GM19324 (cell line): Measurements from ENCODE around the gene SPI1.

Experiments used
- ATAC-seq: cut with Tn5 transposase; IDR thresholded peaks from one replicate; pipeline ENCODE4 v1.9.1; 2021; ENCODE audit warnings: mild to moderate bottlenecking, moderate library complexity; ENCODE audit not compliant: unreplicated experiment, low FRiP score

SPI1 gene

DNA sequence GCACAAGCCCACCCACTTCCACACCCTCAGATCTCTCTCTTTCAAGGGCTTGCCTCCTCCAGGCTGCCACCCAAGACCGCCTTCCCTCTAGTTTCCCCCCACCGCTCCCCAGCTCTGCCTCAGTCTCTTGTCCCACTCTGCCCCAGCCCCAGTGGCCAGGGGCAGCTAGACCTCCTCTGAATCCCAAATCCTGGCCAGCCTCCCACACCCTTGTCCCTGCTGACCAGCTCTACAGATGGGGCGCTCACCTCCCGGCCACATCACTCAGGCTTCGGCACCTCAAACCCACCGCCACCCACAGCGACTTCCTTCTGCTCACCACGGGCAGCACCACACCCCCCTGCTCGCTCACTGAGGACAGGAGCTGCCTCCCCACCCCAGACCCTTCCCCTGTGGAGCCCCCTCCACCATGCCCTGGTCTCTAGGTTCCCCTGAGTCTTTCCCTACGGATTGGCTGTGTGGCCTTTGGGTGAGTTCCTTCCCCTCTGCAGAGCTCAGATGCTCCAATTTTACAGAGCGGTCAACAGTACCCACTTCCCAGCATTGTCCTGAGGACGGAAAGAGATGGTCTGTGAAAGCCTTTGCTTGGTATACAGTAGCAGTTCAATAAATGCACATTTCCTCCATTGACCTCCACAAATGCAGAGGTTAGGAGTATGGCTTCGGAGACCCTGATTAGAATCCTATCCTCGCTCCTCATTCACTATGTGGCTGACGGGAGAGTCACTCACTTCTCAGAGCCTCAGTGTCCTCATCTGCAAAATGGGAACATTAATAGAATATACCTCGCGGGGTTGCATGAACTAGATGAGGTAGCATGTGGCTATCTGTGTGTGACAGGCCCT, 11.5 kb upstream of the SPI1 start:
- ATAC-seq = no peak

DNA sequence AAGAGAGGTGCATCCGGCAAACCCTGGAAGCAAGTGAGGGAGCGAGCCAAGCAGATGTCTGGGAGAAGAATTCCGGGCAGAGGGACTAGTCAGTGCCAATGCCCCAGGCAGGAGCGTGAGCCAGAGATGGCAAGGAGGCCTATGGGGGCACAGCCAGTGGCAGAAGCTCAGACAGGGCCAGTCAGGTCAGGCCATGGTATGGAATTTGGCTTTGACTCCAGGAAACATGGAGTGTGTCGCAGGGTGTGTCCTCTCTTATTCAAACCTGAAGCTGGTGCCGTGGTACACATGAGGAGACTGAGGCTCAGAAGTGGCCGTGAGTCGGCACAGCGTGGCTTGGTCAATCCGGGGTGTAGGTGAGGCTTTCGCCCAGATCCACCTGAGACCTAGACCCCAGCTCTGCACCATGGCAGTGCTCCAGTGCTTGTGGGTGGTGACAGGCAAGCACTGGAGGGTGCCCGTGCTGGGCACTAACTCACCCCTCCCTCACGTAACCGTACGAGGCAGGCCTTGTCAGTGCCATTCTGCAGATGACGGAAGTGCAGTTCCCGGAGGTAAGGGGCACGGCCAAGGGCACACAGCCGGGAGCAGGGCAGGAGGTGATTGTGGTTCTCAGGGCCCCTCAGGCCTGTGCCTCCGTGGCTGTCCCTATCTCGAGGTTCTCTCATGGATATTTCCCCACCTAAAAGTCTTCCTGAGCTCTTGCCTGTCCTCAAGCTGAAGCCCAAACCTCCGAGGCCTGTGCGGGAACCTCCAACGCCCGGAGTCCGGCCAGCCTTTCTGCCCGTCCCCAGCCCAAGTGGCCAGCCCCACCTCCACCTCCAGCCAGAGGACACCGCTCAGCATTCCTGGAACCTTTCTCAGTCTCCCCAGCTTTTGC, 10.6 kb upstream of the SPI1 start:
- no peak for ATAC-seq

DNA sequence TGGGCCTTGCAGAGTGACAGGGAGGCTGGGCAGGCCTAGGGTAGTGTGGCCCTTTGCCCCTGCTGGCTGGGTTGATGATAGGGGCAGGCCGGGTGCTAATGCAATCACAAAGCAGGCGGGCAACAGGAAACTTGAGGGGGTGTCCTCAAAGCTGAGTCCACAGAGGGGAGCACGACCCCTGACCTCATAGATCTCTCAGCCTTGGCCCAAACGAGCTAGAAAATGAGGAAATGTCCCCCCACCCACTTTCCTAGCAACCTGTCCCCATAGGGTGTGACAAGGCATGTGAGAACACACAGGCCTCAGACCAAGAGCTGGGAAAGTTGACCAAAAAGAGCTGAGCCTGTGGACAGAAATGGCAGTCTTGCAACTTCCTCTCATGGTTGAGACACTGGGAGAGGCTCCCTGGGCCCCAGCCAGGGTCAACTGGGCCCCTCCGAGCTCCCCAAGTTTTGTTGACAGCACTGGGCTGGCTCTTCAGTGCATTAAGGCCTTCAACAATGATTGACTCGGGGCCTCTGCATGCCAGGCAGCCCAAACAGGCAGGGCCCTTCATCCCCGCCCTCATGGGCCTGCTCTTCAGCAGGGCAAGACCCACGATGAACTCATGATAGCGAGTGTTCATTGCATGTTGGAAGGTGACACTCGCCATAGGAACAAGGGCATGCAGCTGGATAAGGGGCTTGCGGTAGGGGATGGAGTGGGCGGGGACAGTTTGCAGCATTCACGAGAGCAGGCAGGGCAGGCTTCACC, 9.8 kb upstream of the SPI1 start:
- ATAC-seq = no peak

DNA sequence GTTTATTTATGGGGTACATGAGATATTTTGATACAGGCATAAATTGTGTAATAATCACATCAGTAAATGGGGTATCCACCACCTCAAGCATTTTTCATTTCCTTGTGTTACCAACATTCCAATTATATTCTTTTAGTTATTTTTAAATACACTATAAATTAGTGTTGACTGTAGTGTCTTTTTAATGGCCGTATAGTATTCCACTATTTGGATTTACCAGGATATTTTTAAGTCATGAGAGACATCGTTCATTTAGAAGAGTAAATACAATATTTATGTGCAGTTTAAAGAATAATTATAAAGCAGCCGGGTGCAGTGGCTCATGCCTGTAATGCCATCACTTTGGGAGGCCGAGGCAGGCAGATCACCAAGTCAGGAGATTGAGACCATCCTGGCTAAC, 6.2 kb upstream of the SPI1 start:
- no peak for ATAC-seq

DNA sequence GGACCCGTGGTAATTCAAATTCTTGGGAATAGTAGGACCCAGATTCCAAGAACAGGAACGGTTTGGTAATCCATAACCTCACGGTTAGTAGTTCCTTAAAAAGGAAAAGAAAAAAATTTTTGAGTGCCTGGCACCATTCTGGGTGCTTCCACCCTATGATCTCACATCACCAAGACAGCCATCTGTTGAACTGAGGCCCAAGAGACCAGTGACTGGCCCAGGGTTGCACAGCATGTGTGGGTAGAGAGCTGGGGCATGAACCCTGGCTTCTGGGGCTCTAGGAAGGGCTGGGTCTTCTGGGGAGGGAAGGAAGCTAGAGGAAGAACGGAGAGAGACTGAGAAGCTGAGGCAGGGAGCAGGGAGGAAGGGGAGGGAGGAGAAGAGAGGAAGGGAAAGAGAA, 4.7 kb upstream of the SPI1 start:
- no peak for ATAC-seq

DNA sequence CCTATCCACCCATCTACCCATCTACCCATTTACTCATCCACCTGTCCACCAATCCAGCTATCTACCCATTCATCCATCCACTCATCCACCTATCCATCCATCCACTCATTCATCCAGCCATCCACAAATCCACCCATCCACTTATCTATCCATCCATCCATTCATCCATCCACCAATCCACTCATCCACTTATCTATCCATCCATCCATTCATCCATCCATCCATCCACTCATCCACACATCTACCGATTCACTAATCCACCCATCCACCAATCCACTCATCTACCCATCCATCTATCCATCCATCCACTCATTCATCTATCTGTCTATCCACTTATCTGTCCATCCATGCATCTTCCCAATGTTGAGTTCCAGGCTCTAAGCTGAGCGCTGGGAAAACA, 1.7 kb upstream of the SPI1 start:
- ATAC-seq = no peak

DNA sequence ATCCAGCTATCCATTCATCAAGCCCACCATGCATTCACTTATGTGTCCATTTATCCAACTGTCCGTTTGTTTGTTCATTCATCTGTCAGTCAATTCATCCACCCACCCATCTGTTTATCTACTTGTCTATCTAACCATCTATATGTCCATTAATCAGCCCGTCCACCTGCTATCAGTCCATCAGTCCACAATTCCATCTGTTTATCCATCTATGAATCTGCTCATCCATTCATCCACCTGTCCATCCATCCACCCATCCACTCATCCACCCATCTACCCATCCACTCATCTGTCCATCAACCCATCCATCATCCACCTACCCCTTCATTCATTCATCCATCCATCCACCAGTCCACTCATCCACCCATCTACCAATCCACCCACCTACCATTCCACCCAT, 970 bp upstream of the SPI1 start:
- no peak for ATAC-seq

DNA sequence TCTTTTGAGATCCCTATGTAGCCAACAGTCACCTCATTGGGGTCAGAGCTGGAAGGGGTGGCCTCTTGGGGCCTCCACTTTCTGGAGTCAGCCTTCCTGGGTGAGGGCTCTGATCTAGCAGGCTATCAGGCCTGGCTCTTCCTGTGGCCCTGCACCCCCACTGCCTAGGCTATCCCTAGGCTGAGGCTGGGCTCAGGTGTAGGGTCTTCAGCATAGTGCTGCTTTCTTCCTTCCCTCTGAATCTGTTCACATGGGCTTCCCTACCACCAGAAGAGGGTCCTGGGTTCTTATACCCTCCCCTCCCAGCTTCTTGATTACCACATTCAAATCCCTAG, 456 bp upstream of the SPI1 start:
- peak; percentile 1 for ATAC-seq

DNA sequence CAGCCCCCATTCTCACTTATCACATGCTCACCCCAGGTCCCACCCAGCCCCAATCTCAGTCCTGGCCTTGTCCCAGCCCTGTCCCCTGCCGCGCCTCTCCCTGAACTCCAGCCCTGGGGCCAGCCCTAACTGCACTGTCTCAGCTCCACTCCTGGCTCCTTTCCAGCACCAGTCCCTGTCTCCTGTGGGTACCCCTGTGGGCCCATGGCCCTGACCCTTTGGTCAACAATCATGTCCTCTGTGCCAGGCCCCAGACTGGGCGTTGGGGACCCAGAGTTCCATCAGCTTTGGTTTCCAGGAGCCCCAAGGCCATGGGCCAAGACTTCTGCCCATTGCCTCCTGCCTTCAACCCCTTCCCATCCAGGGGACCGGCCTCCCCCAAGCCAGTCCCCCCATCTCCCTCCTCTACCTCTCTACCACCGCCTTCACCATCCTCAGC, 757 bp downstream of the SPI1 start:
- ATAC-seq = no peak

DNA sequence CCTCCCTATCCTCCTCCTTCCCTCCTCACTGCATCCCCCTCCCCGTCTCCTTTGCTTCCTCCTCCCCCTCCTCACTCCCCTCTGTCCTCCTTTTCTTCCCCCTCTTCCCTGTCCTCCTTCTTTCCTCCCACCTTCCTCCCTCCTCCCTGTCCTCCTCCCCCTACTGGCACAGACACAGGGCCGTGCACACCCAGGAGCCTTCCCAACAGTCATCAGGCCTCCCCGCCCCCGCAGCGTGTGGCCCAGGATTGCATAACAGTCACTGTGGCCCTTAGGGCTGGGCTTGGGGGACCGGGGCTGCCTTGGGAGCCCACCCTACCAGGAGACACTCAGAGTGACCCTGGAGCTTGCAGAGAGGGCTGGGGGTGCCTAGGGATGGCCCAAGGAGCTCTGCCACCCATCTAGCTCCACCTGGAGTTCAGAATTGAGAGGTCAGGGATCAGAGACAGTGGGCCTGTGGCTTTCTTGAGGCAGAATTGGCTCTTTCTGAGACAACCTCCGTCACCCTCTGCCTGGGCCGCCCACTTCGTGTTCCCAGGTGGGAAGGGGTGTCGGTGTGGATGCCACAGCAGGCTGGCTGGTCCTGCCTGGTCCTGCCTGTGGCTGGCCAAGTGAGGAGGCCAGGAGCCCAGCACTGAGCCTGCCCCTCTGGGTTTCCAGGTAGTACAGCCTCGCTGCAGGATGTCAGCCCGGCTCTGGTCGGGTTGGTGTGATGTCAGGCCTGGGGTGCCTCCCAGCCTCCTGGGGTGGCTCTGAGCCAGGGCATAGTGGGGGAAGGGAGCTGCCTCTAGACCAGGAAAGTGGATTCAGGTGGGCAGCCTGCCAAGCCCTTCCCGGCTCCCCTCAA, 1.6 kb downstream of the SPI1 start:
- ATAC-seq = no peak

DNA sequence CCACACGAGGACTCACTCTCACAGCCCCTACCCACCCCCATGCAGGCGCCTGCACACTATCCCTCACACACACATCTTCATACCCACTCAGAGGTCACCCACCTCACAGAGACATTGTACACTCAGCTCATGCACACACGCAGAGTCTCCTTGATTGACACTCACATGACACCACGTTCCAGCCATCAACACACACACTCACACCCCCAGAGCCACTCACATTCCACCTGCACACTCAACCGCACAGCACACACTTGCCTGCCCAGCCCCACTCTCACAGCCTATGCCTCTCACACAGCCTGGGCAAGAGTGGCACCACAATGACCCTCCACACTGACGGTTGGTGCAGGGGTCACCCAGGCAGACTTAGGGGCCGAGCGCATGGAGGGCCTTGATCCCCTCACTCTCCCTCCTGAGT, 2.2 kb downstream of the SPI1 start:
- no peak for ATAC-seq

DNA sequence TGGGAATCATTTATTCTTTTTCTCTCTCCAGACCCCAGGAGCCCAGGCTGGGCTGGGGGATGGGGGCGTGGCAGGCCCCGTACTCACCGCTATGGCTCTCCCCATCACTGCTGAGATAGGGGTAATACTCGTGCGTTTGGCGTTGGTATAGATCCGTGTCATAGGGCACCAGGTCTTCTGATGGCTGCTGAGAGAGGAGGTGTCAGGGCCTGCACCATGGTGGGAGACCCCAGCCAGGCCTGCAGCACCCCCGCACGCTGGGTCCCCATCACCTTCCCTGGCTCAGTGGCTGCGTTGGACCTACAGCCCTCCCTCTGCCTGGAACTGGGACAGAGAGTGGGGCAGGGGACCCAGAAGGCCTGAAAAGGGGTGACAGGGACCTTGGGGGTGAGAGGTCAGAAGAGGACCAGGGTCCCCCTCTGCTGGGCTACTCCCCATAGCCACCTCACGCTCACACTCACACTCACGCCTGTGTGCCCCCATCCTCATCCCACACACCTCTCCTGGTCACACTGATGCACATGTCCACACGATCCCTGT, 2.7 kb downstream of the SPI1 start:
- ATAC-seq = no peak

DNA sequence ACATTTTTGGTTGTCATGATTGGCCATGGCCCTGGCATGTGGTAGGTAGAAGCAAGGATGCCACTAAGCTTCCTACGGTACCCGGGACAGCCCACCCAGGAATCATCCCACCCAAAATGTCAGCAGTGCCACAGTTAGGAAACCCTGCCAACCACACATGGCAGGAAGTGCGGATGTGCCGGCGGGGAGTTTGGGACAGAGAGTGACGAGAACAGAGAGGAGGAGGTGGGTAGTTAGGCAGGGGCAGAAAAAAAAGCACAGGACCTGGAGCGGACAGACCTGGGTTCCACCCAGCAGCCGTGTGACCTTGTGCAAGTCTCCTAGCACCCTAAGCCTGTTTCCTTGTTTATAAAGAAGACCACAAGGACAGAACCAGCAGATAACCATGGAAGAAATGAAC, 3.3 kb downstream of the SPI1 start:
- ATAC-seq = no peak

DNA sequence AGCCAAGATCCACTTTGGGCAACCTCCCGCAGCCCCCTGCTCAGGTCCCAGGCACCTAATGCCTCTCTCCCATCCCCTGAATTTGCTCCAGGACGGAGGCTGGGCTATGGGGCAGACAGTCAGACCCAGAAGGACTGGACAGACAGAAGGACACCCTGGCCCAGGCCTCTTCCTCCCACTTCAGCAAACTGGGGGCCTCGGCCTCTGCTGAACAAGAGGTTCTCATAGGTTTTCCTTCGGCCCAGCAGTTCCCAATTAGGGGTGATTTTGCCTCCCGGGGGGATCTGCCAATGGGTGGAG, 3.7 kb downstream of the SPI1 start:
- ATAC-seq = no peak

DNA sequence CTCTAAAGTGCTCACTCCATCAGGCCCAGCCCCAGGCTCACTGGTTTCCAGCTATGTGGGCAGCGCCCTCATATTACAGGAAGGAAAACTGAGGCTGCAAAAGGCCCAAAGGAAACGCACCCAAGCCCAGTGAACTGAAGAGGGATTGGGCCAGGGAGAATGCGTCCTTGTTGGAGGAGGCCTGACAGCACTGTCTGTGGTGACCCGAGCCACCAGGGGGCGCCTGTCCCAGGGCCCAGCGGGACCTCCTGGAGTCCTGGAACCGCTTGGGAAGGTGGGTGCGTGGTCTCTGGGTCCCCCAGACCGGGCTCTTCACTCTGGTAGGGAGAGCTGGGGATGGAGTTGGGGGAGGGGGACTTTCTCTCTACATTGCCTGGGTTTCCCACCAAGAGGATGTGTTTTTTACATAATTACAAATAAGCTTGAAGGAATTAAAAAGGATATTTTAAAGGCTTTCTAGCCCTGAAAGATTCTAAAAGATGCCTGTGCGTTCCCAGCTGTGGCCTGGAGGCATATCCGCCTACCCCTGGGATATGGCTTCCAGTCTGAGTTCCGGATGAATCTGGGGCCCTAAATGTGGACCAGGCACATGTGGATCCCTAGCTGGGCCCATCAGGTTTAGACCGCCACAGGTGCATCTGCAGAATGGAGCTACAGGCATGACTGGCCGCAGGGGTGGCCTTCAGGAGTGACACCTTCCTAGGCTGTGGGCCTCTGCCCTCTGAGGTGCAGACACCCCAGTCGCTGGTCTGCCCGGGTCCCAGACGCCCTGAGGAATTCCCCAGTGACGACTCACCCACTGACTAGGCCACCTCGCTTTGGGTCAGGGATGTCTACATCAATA, 4.2 kb downstream of the SPI1 start:
- ATAC-seq = no peak

DNA sequence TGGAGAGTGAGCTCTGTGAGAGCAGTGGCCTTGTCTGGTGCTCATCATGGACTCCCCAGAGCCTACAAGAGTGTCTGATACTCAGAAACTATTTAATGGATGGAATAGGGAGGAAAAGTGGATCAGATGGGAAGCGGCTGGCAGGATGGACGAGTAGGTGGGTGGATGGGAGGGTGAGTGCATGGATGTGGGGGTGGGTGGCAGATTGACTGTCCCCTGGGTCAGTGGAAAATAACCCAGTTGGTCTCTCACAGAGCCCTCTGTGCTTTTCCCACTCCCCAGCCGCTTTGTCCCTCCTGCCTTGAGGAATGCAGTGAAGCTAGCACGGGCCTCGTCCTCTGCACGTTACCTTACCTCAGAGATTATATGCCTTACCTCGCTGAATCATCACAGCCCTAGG, 5.9 kb downstream of the SPI1 start:
- no peak for ATAC-seq

DNA sequence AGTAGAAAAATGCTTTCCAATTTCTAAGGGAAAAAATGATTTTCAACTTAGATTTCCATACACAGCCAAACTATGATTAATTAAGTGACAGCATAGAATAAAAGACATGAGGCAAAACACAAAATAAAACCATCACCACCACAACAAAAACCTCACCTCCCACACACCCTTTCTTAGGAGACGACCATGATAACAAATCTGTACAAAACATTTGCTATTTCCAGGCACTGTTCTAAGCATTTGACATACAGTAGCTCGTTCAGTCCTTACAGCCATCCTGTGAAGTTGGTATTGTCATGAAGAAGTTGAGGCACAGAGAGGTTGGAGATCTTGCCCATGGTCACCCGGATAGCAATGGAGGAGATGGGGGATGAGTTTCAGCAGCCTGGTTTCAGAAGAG, 8.7 kb downstream of the SPI1 start:
- ATAC-seq = no peak

DNA sequence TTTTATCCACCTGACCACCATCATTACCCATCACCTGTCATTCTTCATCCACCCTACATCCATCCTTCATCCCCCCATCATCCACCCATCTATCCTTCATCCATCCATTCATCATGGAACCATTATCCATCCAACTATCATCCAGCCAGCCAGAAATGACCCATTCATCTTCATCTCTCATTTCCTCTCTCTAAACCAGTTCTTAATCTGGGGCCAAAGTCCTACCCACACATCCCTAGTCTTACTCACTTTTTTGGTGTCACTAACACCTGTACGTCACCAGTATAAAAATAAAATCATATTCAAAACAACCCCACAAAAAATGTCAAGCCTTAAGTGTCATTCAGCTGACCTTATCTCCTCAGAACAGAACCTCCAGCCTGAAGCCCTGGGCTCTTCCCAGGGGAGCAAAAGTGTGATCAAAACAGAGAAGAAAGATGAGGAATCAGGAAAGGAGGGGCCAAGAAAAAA, 12.3 kb downstream of the SPI1 start:
- ATAC-seq = no peak

DNA sequence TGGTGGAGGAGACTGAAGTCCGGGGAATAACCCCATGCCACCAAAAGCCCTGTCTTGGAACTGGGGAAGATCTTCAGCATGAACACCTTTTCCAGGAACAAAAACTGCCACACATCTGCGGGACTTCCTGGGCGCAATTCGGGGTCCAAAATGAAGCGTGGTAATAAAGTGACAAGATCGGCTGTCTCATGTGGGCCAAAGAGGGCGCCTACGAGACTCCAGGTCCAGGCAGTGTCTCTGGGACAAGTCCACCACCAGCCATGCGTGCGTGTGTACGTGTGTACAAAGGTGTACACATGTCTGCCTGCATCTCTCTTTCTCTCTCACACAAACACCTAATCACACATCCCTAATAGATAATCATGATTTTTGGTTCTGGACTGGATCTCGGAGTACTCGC, 16.9 kb downstream of the SPI1 start:
- no peak for ATAC-seq
